HepG2 (cell line): ENCODE measurements around the gene SPACA9. TPM values are rescaled to one million over a fixed set of nuclear protein-coding genes. Genes with fewer than 3 reads are reported as not detected.

Experiments used
- ATAC-seq: fragments of 200-7000 bp; cut with Tn5 transposase; 3 replicates; pipeline ENCODE4 v1.9.1; 2020; ENCODE audit warnings: mild to moderate bottlenecking, moderate library complexity
- BruUV-seq: library from RNA; stranded (reverse); fragments of 400-500 nt; replicated peaks from 2 replicates; lab custom pipeline; 2021; lab: Mats Ljungman, UMichigan
- CTCF ChIA-PET: fragments of 300-600 bp; formaldehyde crosslinking; extraction: SDS; loops from one replicate; lab custom pipeline; 2021; ENCODE audit warnings: low total read pairs, inconsistent platforms, low intra/inter-chr PET ratio; lab: Yijun Ruan, JAX
- POLR2A ChIA-PET: fragments of 350-600 bp; sonication (Branson Sonifier 250); formaldehyde crosslinking; loops from one replicate; lab custom pipeline; 2020; ENCODE audit warnings: antibody characterized with exemption, inconsistent platforms; lab: Yijun Ruan, JAX
- DNase-seq: peaks from one replicate; pipeline ENCODE4 v3.0.0-alpha.2; 2015; ENCODE audit warnings: low spot score
- FAIRE-seq: peaks from 3 replicates; lab custom pipeline; 2011; peaks lifted over from hg19 to GRCh38; lab: Jason Lieb, UNC
- H2AFZ ChIP-seq: one replicate; pipeline ENCODE4 v1.6.1; 2011; ENCODE audit warnings: low read length, inconsistent platforms
- H3K27ac ChIP-seq: fragments of 300-600 bp; 3 replicates; pipeline ENCODE4 v1.8.0; 2011; ENCODE audit warnings: mixed run types, mild to moderate bottlenecking, mixed read lengths, low read length, inconsistent platforms; ENCODE audit not compliant: insufficient read depth; ENCODE audit errors: extremely low read length
- H3K27me3 ChIP-seq, 2 experiments: fragments of 200-600 bp in 1 of 2; 2 replicates in 1 of 2; 3 replicates in 1 of 2; pipeline versions ENCODE4 v1.6.0 to v1.8.0; 2011; ENCODE audit warnings: low read length in 2 of 2, mild to moderate bottlenecking in 2 of 2, moderate library complexity in 2 of 2, inconsistent platforms in 1 of 2; ENCODE audit not compliant: insufficient read depth in 2 of 2, control insufficient read depth in 1 of 2
- H3K36me3 ChIP-seq, 2 experiments: fragments of 200-600 bp in 1 of 2; replicated peaks in 1 of 2; 2 replicates in 1 of 2; 3 replicates in 1 of 2; pipeline versions ENCODE4 v1.5.1 to v1.8.0; 2011; ENCODE audit warnings: low read length in 2 of 2, inconsistent platforms in 1 of 2; ENCODE audit not compliant: insufficient read depth in 2 of 2, control insufficient read depth in 1 of 2
- H3K4me1 ChIP-seq: 2 replicates; pipeline ENCODE4 v1.5.1; 2012; ENCODE audit warnings: low read length, inconsistent platforms; ENCODE audit not compliant: insufficient read depth
- H3K4me2 ChIP-seq: 2 replicates; pipeline ENCODE4 v1.6.0; 2011; ENCODE audit warnings: low read depth, low read length, inconsistent platforms
- H3K4me3 ChIP-seq, 3 experiments: fragments of 200-600 bp in 1 of 3; sonication (generic), shearing (Covaris generic) in 1 of 3; replicated peaks in 1 of 3; 2 replicates each; pipeline ENCODE4 v1.5.1; 2011 to 2016; ENCODE audit warnings: low read length in 3 of 3, inconsistent platforms in 2 of 3, low read depth in 2 of 3, mild to moderate bottlenecking in 2 of 3, control low read depth in 1 of 3, mixed read lengths in 1 of 3; ENCODE audit not compliant: insufficient read depth in 1 of 3
- H3K79me2 ChIP-seq: one replicate; pipeline ENCODE4 v1.6.1; 2011; ENCODE audit warnings: low read length, inconsistent platforms; ENCODE audit not compliant: insufficient read depth
- H3K9ac ChIP-seq: 2 replicates; pipeline ENCODE4 v1.6.0; 2011; ENCODE audit warnings: mild to moderate bottlenecking, low read depth, low read length, inconsistent platforms; ENCODE audit not compliant: insufficient read depth
- H3K9me3 ChIP-seq: 2 replicates; pipeline ENCODE4 v1.5.1; 2012; ENCODE audit warnings: mild to moderate bottlenecking, low read length
- H4K20me1 ChIP-seq: 2 replicates; pipeline ENCODE4 v1.6.0; 2011; ENCODE audit warnings: inconsistent platforms, mild to moderate bottlenecking, low read length, moderate library complexity; ENCODE audit not compliant: insufficient read depth
- MAFF ChIP-seq: IDR thresholded peaks from 2 replicates; pipeline ENCODE4 v1.6.1; 2011; ENCODE audit warnings: low read depth, low read length, improper control_type of control experiment
- MAFK ChIP-seq, 2 experiments: IDR thresholded peaks in 1 of 2; conservative IDR thresholded peaks in 1 of 2; 2 replicates each; pipeline ENCODE4 v1.6.1; 2011; ENCODE audit warnings: improper control_type of control experiment in 2 of 2, low read length in 2 of 2
- NCOA1 ChIP-seq: sonication (generic); formaldehyde crosslinking; IDR thresholded peaks from 2 replicates; pipeline ENCODE4 v1.9.0; 2021; ENCODE audit warnings: missing genetic modification reagents
- ZNF431 ChIP-seq: sonication (generic); formaldehyde crosslinking; IDR thresholded peaks from 2 replicates; pipeline ENCODE4 v1.9.0; 2022; ENCODE audit warnings: missing genetic modification reagents, low read depth, mild to moderate bottlenecking, borderline replicate concordance
- ZNF629 ChIP-seq: sonication (generic); formaldehyde crosslinking; conservative IDR thresholded peaks from 2 replicates; pipeline ENCODE4 v1.5.0; 2020; ENCODE audit warnings: missing genetic modification reagents
- WGBS: methylation state at CpG from one replicate; pipeline ENCODE4 v1.1.6; 2017; ENCODE audit warnings: low lambda C conversion rate; 5-methylcytosine and 5-hydroxymethylcytosine counted together
- in situ Hi-C: cut with HindIII; loops from 2 replicates; pipeline ENCODE4 v1.10.0; 2017; ENCODE audit warnings: low pct_unique_long_range_greater_than_20kb; ENCODE audit not compliant: extremely low pct_ligation_motif_present
- intact Hi-C: fragments of 100-400 bp; cut with micrococcal nuclease; formaldehyde crosslinking; loops from one replicate; pipeline ENCODE4 v1.10.0; 2022; ENCODE audit not compliant: unreplicated experiment
- polyA plus RNA-seq, 8 experiments: library from polyadenylated mRNA; depleted of rRNA in 3 of 8; stranded (reverse) in 7 of 8; unstranded in 1 of 8; fragments of >200 nt; fragmentation: Illumina TruSeq in 4 of 8; extraction: Trizol in 4 of 8; gene quantifications; 2 replicates each; pipeline versions ENCODE4 v1.2.1 to v1.2.3, GENCODE V29; 2011 to 2016; ENCODE audit warnings: low read depth in 4 of 8, missing spikeins in 1 of 8, mixed read lengths in 1 of 8; ENCODE audit not compliant: insufficient read depth in 1 of 8
- total RNA-seq, 5 experiments: library from RNA; depleted of rRNA; stranded (reverse); fragments of >200 nt; fragmentation: Illumina TruSeq; extraction: Trizol; gene quantifications; 2 replicates each; pipeline ENCODE4 v1.2.3, GENCODE V29; 2016; ENCODE audit warnings: low read depth in 1 of 5

Gene SPACA9
- total and polyA plus RNA-seq, 2 of the 13 experiments (the other 11 are each of a cell fraction or from before 2014, with no cell fraction given), result 0.15 to 0.38 TPM

DNA sequence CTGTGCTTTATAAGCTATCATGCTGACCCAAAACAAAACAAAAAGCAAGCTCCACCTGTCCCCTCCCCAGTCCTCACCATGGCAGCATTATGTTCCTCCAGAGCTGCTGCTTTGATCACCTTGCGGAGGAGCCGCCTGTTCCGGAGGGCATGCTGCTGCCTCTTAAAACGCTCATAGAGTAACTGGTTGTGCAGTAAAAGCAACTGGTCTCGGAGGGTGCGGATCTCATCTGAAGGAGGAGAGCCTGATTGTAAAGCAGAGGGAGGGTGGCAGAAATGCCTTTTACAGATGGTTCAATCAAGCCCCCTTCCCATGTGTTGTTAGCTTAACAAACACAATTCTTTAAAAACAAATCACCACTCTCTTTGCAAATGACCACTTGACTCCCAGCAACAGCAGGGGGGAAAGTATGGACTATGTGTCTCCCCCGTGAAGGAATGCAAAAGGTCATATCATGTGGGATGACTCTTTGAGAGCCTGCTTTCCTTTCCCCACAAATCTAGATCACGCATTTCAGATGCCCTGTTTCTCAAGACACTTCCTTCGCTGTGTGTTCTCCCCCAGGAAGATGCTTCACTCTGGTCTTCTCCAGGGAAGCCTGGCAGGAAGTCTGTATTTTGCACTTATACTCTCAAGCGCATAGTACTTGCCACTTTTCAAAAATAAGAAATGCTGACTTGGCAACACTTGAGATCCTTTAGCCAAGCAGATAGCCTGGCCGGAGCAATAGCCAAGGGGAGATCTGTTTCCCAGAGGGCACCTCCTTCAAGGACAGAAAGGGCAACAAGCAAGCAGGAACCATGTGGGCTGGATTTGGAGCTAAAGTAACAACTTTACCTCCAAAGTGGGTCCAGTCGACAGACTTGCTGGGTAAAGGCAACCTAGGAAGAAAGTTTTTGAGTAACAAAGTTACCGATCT, 25.1 kb downstream of the SPACA9 start:
- peak; percentile 94 for TF ChIP-seq MAFF
- TF ChIP-seq ZNF629 (CRISPR knock-in tag), result no peak
- peak; percentile 92 to 95 for TF ChIP-seq MAFK (conservative IDR thresholded peaks at IDR 0.05 in 1 of 2, IDR thresholded peaks at IDR 0.05 in 1 of 2; ENCODE audit: low read length in 2 of 2)
- TF ChIP-seq NCOA1 (CRISPR knock-in tag), result no peak
- no TSS peak for BruUV-seq
- Histone ChIP-seq H4K20me1 (no peaks in the 10 kb centered on the region), H3K9me3 (no peaks in the 10 kb centered on the region), H3K79me2 (no peaks in the 10 kb centered on the region), H3K27me3 (no peaks in the 10 kb centered on the region), H3K36me3 (peaks cover 17 to 56% of the 10 kb centered on the region in 2 experiments), H2AFZ (no peak overlapping the region), H3K27ac (no peak overlapping the region), H3K4me3 (no peak overlapping the region), H3K9ac (no peak overlapping the region), H3K4me2 (no peak overlapping the region), H3K4me1 (no peaks in the 10 kb centered on the region)
- ATAC-seq, result no peak
- FAIRE-seq, result no peak
- intact Hi-C loops (loop anchor here (2.0 to 5.0 kb wide), 2 partner anchors 69 to 82 kb away; no protein-coding TSS in a partner anchor), in situ Hi-C loops (no loop called here)
- ChIA-PET CTCF (no interaction called here), POLR2A (no interaction called here)
- no peak for DNase-seq
- over 99% methylated on average over 13 of the region's 13 CpGs for WGBS

- ChIA-PET POLR2A (interaction anchor here (0.8 kb wide), 1 partner anchor 94 kb away, joined by 5 read pairs; no protein-coding TSS in a partner anchor), CTCF (no interaction called here)
- Histone ChIP-seq H3K4me2 (no peak overlapping the region), H4K20me1 (no peaks in the 10 kb centered on the region), H3K36me3 (peaks cover 13 to 48% of the 10 kb centered on the region in 2 experiments), H3K79me2 (no peaks in the 10 kb centered on the region), H3K27me3 (no peaks in the 10 kb centered on the region)
- in situ Hi-C loops, result no loop called here
- TF ChIP-seq ZNF431 (CRISPR knock-in tag), result no peak
- TF ChIP-seq, all 625 proteins: peak for 0
- DNase-seq, result no peak
- H3K9ac ChIP-seq, result no peak overlapping the region
- intact Hi-C loops, result no loop called here
- no TSS peak for BruUV-seq
- H2AFZ ChIP-seq, result no peak overlapping the region
- no peak overlapping the region for H3K4me3 ChIP-seq
- no peaks in the 10 kb centered on the region for H3K4me1 ChIP-seq
- no peaks in the 10 kb centered on the region for H3K9me3 ChIP-seq
- 93% methylated on average over 12 of the region's 12 CpGs for WGBS
- H3K27ac ChIP-seq, result no peak overlapping the region
- no peak for ATAC-seq
- FAIRE-seq, result no peak
These were observed 27.0 kb downstream of the SPACA9 start for GRCh38 chr9:132905726-132906125.
